Measurements from ENCODE around the gene ATP2B3. TPM values are rescaled to one million over a fixed set of nuclear protein-coding genes. Genes with fewer than 3 reads are reported as not detected.

The ATP2B3 gene
- total RNA-seq, 4 donors from 2014 or later, result 0.13 to 0.37 (median 0.31) TPM; not detected in 1

DNA sequence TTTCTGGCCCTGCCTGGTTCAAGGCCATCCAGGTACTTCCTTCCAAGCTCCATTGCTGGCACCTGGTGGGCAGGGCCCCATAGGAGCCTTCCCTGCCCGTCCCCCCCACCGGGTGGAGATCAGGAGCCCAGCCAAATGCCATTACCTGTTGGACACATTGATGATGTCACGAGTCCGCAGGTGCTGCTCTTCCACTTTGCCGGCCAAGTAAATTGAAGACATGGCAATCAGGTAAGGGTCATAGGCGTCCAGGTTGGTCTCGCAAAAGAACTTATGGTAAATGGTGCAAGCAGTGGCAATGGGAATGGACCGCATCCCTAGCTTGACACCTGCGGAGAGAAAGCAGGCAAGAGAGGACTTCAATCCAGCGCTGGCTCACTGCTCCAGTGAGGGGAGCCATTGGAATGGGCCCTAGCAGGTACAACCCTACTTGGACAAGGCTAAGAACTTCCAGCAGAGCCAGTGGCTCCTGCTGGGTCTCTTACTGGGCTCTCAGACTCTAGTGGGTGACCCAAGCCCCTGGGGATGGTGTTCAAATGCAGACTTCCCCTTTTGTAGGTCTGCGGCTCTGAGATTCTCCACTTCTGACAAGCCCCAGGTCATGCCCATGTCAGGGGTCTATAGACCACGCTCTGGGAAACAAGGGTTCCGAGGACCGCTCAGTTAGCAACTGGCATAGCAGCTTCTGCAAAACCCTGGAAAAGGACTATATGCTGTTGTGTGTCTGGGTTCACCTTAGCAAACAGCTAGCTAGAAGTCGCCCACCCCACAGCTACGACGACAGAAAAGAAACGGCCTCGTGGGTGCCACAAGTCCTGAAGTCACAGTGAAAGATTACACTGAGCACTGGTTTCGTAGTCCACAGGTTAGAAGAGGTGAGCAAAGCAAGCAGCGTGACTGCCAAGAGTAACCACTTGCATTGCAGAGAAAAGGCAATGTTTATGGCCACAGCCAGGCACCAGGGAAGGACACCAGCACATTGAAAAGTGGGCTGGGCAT lies 78.7 kb downstream of the ATP2B3 start:
- WGBS, 2 donors (ENCODE audit: low coverage in 1 of 2), result 80% methylated on average over 4 of the region's 21 CpGs; no CpG with 5 or more reads in 1 of the 2 donors
- Histone ChIP-seq H3K4me3 (no peak overlapping the region), H3K9me3 (no peaks in the 10 kb centered on the region), H3K4me1 (peaks cover 0 to 42% (median 5%) of the 10 kb centered on the region in 3 donors), H3K27me3 (no peaks in the 10 kb centered on the region), H3K36me3 (peaks cover 0 to 49% of the 10 kb centered on the region in 2 donors), H3K27ac (no peak overlapping the region)
- TF ChIP-seq, protein P1, sequence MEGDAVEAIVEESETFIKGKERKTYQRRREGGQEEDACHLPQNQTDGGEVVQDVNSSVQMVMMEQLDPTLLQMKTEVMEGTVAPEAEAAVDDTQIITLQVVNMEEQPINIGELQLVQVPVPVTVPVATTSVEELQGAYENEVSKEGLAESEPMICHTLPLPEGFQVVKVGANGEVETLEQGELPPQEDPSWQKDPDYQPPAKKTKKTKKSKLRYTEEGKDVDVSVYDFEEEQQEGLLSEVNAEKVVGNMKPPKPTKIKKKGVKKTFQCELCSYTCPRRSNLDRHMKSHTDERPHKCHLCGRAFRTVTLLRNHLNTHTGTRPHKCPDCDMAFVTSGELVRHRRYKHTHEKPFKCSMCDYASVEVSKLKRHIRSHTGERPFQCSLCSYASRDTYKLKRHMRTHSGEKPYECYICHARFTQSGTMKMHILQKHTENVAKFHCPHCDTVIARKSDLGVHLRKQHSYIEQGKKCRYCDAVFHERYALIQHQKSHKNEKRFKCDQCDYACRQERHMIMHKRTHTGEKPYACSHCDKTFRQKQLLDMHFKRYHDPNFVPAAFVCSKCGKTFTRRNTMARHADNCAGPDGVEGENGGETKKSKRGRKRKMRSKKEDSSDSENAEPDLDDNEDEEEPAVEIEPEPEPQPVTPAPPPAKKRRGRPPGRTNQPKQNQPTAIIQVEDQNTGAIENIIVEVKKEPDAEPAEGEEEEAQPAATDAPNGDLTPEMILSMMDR (IDR thresholded peaks at IDR 0.05), result no peak
- no peak for TF ChIP-seq EP300 (IDR thresholded peaks at IDR 0.05)
- TF ChIP-seq POLR2AphosphoS5 (IDR thresholded peaks at IDR 0.05), result no peak
- no peak for TF ChIP-seq POLR2A (IDR thresholded peaks at IDR 0.05)
- ATAC-seq, result no peak

DNA sequence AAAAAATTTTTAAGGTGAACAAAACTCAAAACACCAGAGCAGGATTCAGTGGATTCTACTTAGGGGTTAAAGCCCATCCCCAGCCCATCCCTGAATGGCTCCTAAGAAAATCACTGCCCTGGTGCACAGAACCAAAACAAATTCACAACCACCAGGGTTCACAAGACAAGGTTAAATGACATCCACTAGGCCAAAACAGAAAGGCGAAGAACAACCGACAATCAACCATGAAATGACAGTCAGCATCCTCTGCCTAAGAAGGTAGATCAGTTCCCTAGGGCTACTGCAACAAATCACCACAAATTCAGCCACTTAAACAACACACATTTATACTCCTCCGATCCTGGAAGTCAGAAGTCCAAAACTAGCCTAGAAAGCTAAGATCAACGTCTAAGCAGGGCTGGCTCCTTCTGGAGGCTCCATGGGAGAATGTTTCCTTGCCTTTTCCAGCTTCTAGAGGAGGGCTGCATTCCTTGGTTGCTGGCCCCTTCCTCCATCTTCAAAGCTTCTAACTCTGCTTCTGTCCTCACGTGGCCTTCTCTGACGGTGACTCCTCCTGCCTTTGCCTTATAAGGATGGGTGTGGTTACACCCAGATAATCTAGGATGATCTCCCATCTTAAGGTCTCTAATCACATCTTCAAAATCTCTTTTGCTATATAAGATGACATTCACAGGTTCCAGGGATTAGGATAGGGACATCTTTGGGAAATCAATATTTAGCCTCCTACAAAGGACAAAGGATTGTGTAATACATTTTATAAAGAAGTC lies 79.7 kb downstream of the ATP2B3 start:
- Histone ChIP-seq H3K4me1 (peaks cover 0 to 42% (median 5%) of the 10 kb centered on the region in 3 donors), H3K4me3 (no peak overlapping the region), H3K27ac (no peak overlapping the region), H3K36me3 (peaks cover 0 to 39% of the 10 kb centered on the region in 2 donors), H3K9me3 (no peaks in the 10 kb centered on the region), H3K27me3 (no peaks in the 10 kb centered on the region)
- TF ChIP-seq, protein P1 (IDR thresholded peaks at IDR 0.05), result no peak
- TF ChIP-seq POLR2AphosphoS5 (IDR thresholded peaks at IDR 0.05), result no peak
- TF ChIP-seq EP300 (IDR thresholded peaks at IDR 0.05), result no peak
- no peak for TF ChIP-seq POLR2A (IDR thresholded peaks at IDR 0.05)
- ATAC-seq, result no peak
- 86% methylated on average over 6 of the region's 6 CpGs; no CpG with 5 or more reads in 1 of the 2 donors for whole genome bisulfite sequencing, 2 donors (ENCODE audit: low coverage in 1 of 2)

DNA sequence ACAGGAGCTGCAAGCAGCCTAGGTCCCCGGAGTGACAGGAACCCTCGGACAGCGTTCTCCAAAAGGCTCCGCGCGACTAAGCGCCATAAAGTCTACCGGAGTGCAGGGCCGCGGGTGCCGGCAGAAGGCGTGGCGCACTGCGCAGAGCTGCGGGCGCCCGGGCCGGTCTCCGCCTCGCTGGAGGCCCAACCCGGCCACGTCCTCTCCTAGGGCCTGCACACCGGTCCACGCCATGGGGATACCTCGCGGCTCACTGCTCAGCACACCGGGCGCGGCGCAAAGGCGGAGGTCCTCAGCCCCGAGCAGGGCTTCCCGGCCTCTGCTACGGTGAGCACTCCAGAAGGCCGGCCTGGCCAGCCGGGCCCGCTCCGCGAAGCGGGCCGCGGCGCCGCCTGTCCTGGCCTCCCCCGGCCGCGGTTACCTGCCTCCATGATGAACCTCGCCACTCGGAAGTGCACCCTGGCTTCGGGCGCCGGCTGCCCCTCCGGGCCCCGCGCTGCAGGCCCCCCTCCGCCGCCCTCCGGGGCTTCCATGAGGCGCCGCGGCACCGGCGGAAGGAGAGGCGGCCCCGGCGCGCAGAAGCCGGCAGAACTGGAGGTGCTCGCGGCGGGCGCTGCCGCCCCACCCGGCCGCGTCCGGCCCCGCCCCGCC lies 81.2 kb downstream of the ATP2B3 start, which contains the start of gene CCNQ:
CCNQ (minus strand) TSS at position 599 of the 651 bp plus-strand sequence; CDS start at position 533, 66 bp downstream.
- Histone ChIP-seq H3K27ac (peak within 1 kb of the TSS; percentile 43 to 83 (median 81)), H3K4me3 (peak within 1 kb of the TSS; percentile 76 to 93), H3K36me3 (peaks cover 0 to 24% of the 10 kb centered on the region in 2 donors), H3K27me3 (no peaks in the 10 kb centered on the region), H3K4me1 (peaks cover 0 to 34% (median 5%) of the 10 kb centered on the region in 3 donors), H3K9me3 (no peaks in the 10 kb centered on the region)
- WGBS, 2 donors (ENCODE audit: low coverage in 1 of 2), result 40% methylated on average over 1 of the region's 79 CpGs; no CpG with 5 or more reads in 1 of the 2 donors
- TF ChIP-seq, protein P1 (IDR thresholded peaks at IDR 0.05), result no peak
- peak in 1 of 2 donors; percentile 21 for TF ChIP-seq POLR2A (IDR thresholded peaks at IDR 0.05)
- peak; percentile 63 for ATAC-seq

DNA sequence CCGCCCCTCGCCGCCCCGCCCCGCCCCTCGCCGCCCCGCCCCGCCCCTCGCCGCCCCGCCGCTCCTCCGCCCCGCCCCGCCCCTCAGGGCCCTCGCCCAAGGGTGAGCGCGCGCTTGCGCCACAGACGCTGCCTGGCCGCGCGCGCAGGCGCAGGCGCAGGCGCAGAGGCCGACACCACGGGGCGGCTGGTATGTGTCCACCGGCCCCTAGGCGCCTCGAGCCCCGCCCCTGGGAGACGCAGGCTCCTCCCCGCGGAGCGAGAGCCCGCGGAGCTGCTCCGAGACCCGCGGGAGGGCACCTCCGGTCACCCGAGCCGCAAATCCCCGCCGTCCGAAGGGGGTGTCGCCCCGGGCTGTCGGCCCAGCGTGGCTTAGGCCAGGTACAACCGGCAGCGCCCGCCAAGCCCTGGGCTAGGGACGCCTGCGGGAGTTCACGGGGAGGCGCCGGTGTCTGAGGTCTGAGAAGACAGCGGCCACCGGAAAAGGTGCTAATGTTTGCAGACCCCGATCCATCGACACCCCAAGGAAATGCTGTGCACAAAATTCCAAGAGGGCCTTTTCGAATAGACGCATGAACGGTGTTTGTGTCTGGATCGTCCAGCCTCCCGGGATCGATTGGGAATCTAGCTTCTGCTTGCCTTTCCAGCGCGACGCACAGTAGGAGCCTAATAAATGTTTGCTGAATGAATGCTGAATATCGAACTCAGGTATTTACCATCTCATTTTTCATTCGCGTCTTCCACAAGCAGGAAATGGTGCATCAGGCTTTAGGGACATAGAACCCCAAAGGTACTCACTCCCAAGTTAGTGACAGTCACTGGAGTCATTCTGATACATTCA lies 82.0 kb downstream of the ATP2B3 start:
- Histone ChIP-seq H3K9me3 (no peaks in the 10 kb centered on the region), H3K27me3 (no peaks in the 10 kb centered on the region), H3K4me1 (peaks cover 0 to 34% (median 5%) of the 10 kb centered on the region in 3 donors), H3K27ac (peak overlapping the region; percentile 11 to 81 (median 78)), H3K4me3 (peak overlapping the region; percentile 55 to 76), H3K36me3 (peaks cover 0 to 17% of the 10 kb centered on the region in 2 donors)
- TF ChIP-seq POLR2A (IDR thresholded peaks at IDR 0.05), result peak in 1 of 2 donors; percentile 8
- TF ChIP-seq POLR2AphosphoS5 (IDR thresholded peaks at IDR 0.05), result no peak
- TF ChIP-seq, protein P1 (IDR thresholded peaks at IDR 0.05), result peak in 2 of 4 experiments; percentile 18 to 19
- 0 to 18% methylated on average over 1 to 5 of the region's 79 CpGs for WGBS, 2 donors (ENCODE audit: low coverage in 1 of 2)
- ATAC-seq, result peak; percentile 96
